Lung (tissue), 12 donors: ENCODE measurements around the gene HOMER2. TPM values are rescaled to one million over a fixed set of nuclear protein-coding genes. Genes with fewer than 3 reads are reported as not detected.

Experiments used
- ATAC-seq: fragments of 200-7000 bp; cut with Tn5 transposase; one replicate; pipeline ENCODE4 v1.9.1; 2020; ENCODE audit warnings: moderate number of reproducible peaks; ENCODE audit not compliant: insufficient read depth, low FRiP score
- DNase-seq, 3 donors: peaks; one replicate each; pipeline ENCODE4 v3.0.0-alpha.2; 2013 to 2017
- H3K27ac ChIP-seq, 2 donors: one replicate each; pipeline ENCODE4 v1.5.1; 2013; ENCODE audit warnings: mild to moderate bottlenecking in 2 of 2, moderate library complexity in 2 of 2, control low read depth in 1 of 2, inconsistent platforms in 1 of 2, low read depth in 1 of 2, low read length in 1 of 2
- H3K27me3 ChIP-seq, 3 donors: one replicate each; pipeline ENCODE4 v1.5.1; 2013; ENCODE audit warnings: low read length in 2 of 3; ENCODE audit not compliant: control insufficient read depth in 3 of 3, insufficient read depth in 3 of 3
- H3K36me3 ChIP-seq, 4 donors: one replicate each; pipeline ENCODE4 v1.5.1; 2013; ENCODE audit warnings: low read length in 4 of 4, mild to moderate bottlenecking in 1 of 4, moderate library complexity in 1 of 4; ENCODE audit not compliant: control insufficient read depth in 4 of 4, insufficient read depth in 4 of 4
- H3K4me1 ChIP-seq, 5 donors: one replicate each; pipeline ENCODE4 v1.5.1; 2013; ENCODE audit warnings: low read length in 5 of 5, mild to moderate bottlenecking in 2 of 5, moderate library complexity in 1 of 5; ENCODE audit not compliant: control insufficient read depth in 5 of 5, insufficient read depth in 5 of 5
- H3K4me3 ChIP-seq: one replicate; pipeline ENCODE4 v1.5.1; 2013; ENCODE audit warnings: mild to moderate bottlenecking, control low read depth, moderate library complexity
- H3K9ac ChIP-seq, 2 donors: one replicate each; pipeline ENCODE4 v1.5.1; 2013; ENCODE audit warnings: low read length in 2 of 2, control low read depth in 1 of 2; ENCODE audit not compliant: insufficient read depth in 1 of 2
- H3K9me3 ChIP-seq, 4 donors: one replicate each; pipeline ENCODE4 v1.5.1; 2013; ENCODE audit warnings: low read length in 3 of 4, mild to moderate bottlenecking in 1 of 4, moderate library complexity in 1 of 4; ENCODE audit not compliant: control insufficient read depth in 4 of 4, insufficient read depth in 3 of 4
- CTCF ChIP-seq: IDR thresholded peaks from 2 replicates; pipeline ENCODE4 v1.5.1; 2012; ENCODE audit warnings: mild to moderate bottlenecking; ENCODE audit errors: control extremely low read depth, extremely low read depth
- WGBS, 2 donors: extraction: QIAGEN DNeasy Blood & Tissue Kit; methylation state at CpG; one replicate each; pipeline ENCODE4 v1.1.7; 2013; 5-methylcytosine and 5-hydroxymethylcytosine counted together
- polyA plus RNA-seq, 2 donors: library from polyadenylated mRNA; stranded (reverse); fragments of 200-250 nt; gene quantifications; one replicate each; pipeline ENCODE4 v1.2.1, GENCODE V29; 2013
- total RNA-seq, 2 donors: library from RNA; depleted of rRNA in 1 of 2; stranded (reverse); fragments of >200 nt in 1 of 2; gene quantifications; one replicate each; pipeline ENCODE4 v1.2.1, GENCODE V29; 2014 to 2021
- donor health status: control.
- donor health status: control.
- donor health status: Bipolar disorder and iron deficiency.
- donor health status: healthy.
- donor health status: DM: yes; HTN: yes; CAD: no.

The HOMER2 gene
- total and polyA plus RNA-seq, 4 donors, result 7.5 to 18.1 (median 11.6) TPM

GRCh38 chr15:82851981-82852511 lies 100.5 kb downstream of the HOMER2 start:
- Histone ChIP-seq H3K9ac (no peak overlapping the region), H3K27me3 (no peaks in the 10 kb centered on the region), H3K4me1 (peaks cover 0 to 14% (median 0%) of the 10 kb centered on the region in 5 donors), H3K9me3 (no peaks in the 10 kb centered on the region), H3K4me3 (no peak overlapping the region), H3K27ac (no peak overlapping the region), H3K36me3 (peaks cover 0 to 2% (median 0%) of the 10 kb centered on the region in 4 donors)
- no peak for ATAC-seq
- DNase-seq, result no peak
- no peak for TF ChIP-seq CTCF
- 79 to 80% methylated on average over 9 of the region's 9 CpGs for WGBS, 2 donors

- WGBS, 2 donors, result 87 to 93% methylated on average over 14 of the region's 14 CpGs
- Histone ChIP-seq H3K27me3 (no peaks in the 10 kb centered on the region), H3K4me1 (peaks cover 0 to 14% (median 0%) of the 10 kb centered on the region in 5 donors), H3K36me3 (peaks cover 0 to 2% (median 0%) of the 10 kb centered on the region in 4 donors), H3K9ac (no peak overlapping the region), H3K27ac (no peak overlapping the region), H3K9me3 (no peaks in the 10 kb centered on the region), H3K4me3 (no peak overlapping the region)
- no peak for TF ChIP-seq CTCF
- ATAC-seq, result no peak
- no peak for DNase-seq
These were observed 101.1 kb downstream of the HOMER2 start for GRCh38 chr15:82851306-82851850.

- 74 to 78% methylated on average over 7 of the region's 7 CpGs for WGBS, 2 donors
- no peak overlapping the region for H3K9ac ChIP-seq
- no peak for TF ChIP-seq CTCF
- DNase-seq, result no peak
- no peaks in the 10 kb centered on the region for H3K9me3 ChIP-seq
- ATAC-seq, result no peak
- no peaks in the 10 kb centered on the region for H3K27me3 ChIP-seq
- no peak overlapping the region for H3K27ac ChIP-seq
- H3K36me3 ChIP-seq, result peaks cover 0 to 2% (median 0%) of the 10 kb centered on the region in 4 donors
- peaks cover 0 to 14% (median 0%) of the 10 kb centered on the region in 5 donors for H3K4me1 ChIP-seq
- H3K4me3 ChIP-seq, result no peak overlapping the region
These were observed 101.8 kb downstream of the HOMER2 start for GRCh38 chr15:82850731-82851130.
